Gastrocnemius medialis (tissue), 4 donors: ENCODE results near the gene DKK2.

Experiments used
- POLR2A ChIP-seq, 2 donors: fragments of 450-650 bp; IDR thresholded peaks; one replicate each; pipeline ENCODE4 v1.6.1; 2017; ENCODE audit warnings: antibody characterized with exemption in 2 of 2, mild to moderate bottlenecking in 2 of 2, moderate library complexity in 2 of 2
- TF ChIP-seq, protein P1 (sequence below), 5 experiments: fragments of 450-650 bp in 3 of 5; fragments of 200-600 bp in 2 of 5; sonication (generic) in 2 of 5; IDR thresholded peaks in 4 of 5; conservative IDR thresholded peaks in 1 of 5; 1 replicate in 4 of 5; 2 replicates in 1 of 5; pipeline ENCODE4 v1.5.1; 2016 to 2019; ENCODE audit warnings: antibody characterized with exemption in 5 of 5, mild to moderate bottlenecking in 3 of 5, moderate library complexity in 3 of 5

DNA sequence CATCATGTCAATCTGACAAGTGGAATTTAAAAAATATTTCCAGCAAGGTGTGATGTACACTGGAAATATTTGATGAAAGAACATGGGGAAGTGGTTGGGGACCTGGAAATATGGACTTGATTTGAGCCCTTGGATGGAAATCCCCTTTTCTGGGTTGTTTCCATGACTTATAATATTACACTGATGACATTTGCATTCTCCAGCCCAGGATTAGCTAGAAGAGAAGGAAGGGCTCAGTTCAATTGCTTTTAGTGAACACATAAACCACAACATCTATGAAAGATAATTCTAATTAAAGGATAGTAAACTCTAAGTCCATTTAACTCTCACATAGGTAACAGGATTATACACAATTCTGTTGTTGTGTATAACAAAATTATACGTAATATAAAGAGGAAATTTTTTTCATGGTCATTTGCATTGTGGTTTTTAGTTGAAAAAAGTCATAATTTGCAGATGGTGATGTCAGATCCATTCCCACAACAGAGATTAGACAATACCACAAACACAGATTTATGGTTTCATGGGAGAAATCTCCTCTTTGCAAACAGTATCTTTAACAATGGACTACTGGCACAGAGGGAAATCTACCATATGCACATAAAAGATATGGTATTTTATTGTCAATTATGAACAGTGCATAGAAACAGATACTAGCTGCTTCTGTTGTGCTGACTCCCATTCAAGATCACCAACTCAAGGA lies 126.5 kb downstream of the DKK2 start:
- TF ChIP-seq, protein P1, sequence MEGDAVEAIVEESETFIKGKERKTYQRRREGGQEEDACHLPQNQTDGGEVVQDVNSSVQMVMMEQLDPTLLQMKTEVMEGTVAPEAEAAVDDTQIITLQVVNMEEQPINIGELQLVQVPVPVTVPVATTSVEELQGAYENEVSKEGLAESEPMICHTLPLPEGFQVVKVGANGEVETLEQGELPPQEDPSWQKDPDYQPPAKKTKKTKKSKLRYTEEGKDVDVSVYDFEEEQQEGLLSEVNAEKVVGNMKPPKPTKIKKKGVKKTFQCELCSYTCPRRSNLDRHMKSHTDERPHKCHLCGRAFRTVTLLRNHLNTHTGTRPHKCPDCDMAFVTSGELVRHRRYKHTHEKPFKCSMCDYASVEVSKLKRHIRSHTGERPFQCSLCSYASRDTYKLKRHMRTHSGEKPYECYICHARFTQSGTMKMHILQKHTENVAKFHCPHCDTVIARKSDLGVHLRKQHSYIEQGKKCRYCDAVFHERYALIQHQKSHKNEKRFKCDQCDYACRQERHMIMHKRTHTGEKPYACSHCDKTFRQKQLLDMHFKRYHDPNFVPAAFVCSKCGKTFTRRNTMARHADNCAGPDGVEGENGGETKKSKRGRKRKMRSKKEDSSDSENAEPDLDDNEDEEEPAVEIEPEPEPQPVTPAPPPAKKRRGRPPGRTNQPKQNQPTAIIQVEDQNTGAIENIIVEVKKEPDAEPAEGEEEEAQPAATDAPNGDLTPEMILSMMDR (IDR thresholded peaks at IDR 0.05 in 4 of 5, conservative IDR thresholded peaks at IDR 0.05 in 1 of 5) = no peak
- TF ChIP-seq POLR2A (IDR thresholded peaks at IDR 0.05) = no peak
